Common myeloid progenitor, CD34-positive (primary cell): Measurements from ENCODE around the gene ZNF821.

Experiments
- CTCF ChIA-PET: fragments of 350-600 bp; sonication (Branson Sonifier 250); formaldehyde crosslinking; loops from one replicate; lab custom pipeline; 2021; ENCODE audit warnings: antibody characterized with exemption; lab: Charles Lee
- POLR2A ChIA-PET: fragments of 350-600 bp; sonication (Branson Sonifier 250); formaldehyde crosslinking; loops from one replicate; lab custom pipeline; 2021; ENCODE audit warnings: antibody characterized with exemption; lab: Charles Lee
- DNase-seq, 3 donors: peaks; one replicate each; pipeline versions ENCODE4 v3.0.0 to v3.0.0-alpha.2; 2013
- H3K27ac ChIP-seq, 2 experiments: 1 replicate in 1 of 2; 2 replicates in 1 of 2; pipeline ENCODE4 v1.7.0; 2013; ENCODE audit warnings: inconsistent platforms in 2 of 2, low read length in 2 of 2, mild to moderate bottlenecking in 2 of 2, low read depth in 1 of 2, moderate library complexity in 1 of 2; ENCODE audit not compliant: severe bottlenecking in 2 of 2, insufficient read depth in 1 of 2, poor library complexity in 1 of 2
- H3K27me3 ChIP-seq, 5 experiments: replicated peaks in 2 of 5; 1 replicate in 3 of 5; 2 replicates in 2 of 5; pipeline versions ENCODE4 v1.6.1 to v1.7.0; 2013; ENCODE audit warnings: low read length in 4 of 5, mild to moderate bottlenecking in 2 of 5, moderate library complexity in 2 of 5, inconsistent platforms in 1 of 5; ENCODE audit not compliant: insufficient read depth in 5 of 5, control insufficient read depth in 4 of 5
- H3K36me3 ChIP-seq, 4 experiments: 1 replicate in 2 of 4; 2 replicates in 2 of 4; pipeline versions ENCODE4 v1.6.1 to v1.7.0; 2013; ENCODE audit warnings: low read length in 3 of 4, control low read depth in 1 of 4, mild to moderate bottlenecking in 1 of 4; ENCODE audit not compliant: control insufficient read depth in 4 of 4, insufficient read depth in 4 of 4
- H3K4me1 ChIP-seq, 4 experiments: 1 replicate in 3 of 4; 2 replicates in 1 of 4; pipeline versions ENCODE4 v1.6.1 to v1.7.1; 2013; ENCODE audit warnings: low read length in 3 of 4, mild to moderate bottlenecking in 3 of 4, control low read depth in 1 of 4, inconsistent platforms in 1 of 4, moderate library complexity in 1 of 4; ENCODE audit not compliant: control insufficient read depth in 4 of 4, insufficient read depth in 4 of 4; ENCODE audit errors: control extremely low read depth in 1 of 4
- H3K4me3 ChIP-seq, 7 experiments: 1 replicate in 4 of 7; 2 replicates in 3 of 7; pipeline versions ENCODE4 v1.5.1 to v1.7.0; 2013; ENCODE audit warnings: mild to moderate bottlenecking in 7 of 7, low read length in 6 of 7, moderate library complexity in 6 of 7, inconsistent platforms in 2 of 7, low read depth in 2 of 7, control low read depth in 1 of 7; ENCODE audit not compliant: insufficient read depth in 4 of 7, control insufficient read depth in 1 of 7; ENCODE audit errors: extremely low read depth in 1 of 7
- H3K9me3 ChIP-seq, 5 experiments: 1 replicate in 4 of 5; 2 replicates in 1 of 5; pipeline versions ENCODE4 v1.6.1 to v1.7.1; 2013; ENCODE audit warnings: low read length in 4 of 5, mild to moderate bottlenecking in 2 of 5, inconsistent platforms in 1 of 5, low read depth in 1 of 5, moderate library complexity in 1 of 5; ENCODE audit not compliant: control insufficient read depth in 4 of 5, insufficient read depth in 2 of 5; ENCODE audit errors: control extremely low read depth in 1 of 5
- WGBS: methylation state at CpG from one replicate; pipeline ENCODE4 v1.1.5; 2013; ENCODE audit not compliant: insufficient coverage; 5-methylcytosine and 5-hydroxymethylcytosine counted together

The ZNF821 gene

GRCh38 chr16:71855937-71856662 lies 27.9 kb downstream of the ZNF821 start:
- no peak for DNase-seq
- no peaks in the 10 kb centered on the region for H3K9me3 ChIP-seq
- no peaks in the 10 kb centered on the region for H3K4me1 ChIP-seq
- no peak overlapping the region for H3K4me3 ChIP-seq
- peaks cover 5 to 56% (median 50%) of the 10 kb centered on the region in 4 experiments for H3K36me3 ChIP-seq
- WGBS: 96% methylated on average over 4 of the region's 5 CpGs
- no peaks in the 10 kb centered on the region for H3K27me3 ChIP-seq
- H3K27ac ChIP-seq: no peak overlapping the region
- ChIA-PET POLR2A (interaction anchor here (0.6 kb wide), 1 partner anchor 30 kb away, joined by 3 read pairs; no protein-coding TSS in a partner anchor), CTCF (interaction anchor here (1.2 kb wide), 1 partner anchor 10 kb away, joined by 4 read pairs; no protein-coding TSS in a partner anchor)

GRCh38 chr16:71854369-71854948 lies 29.5 kb downstream of the ZNF821 start:
- no peaks in the 10 kb centered on the region for H3K27me3 ChIP-seq
- no peaks in the 10 kb centered on the region for H3K9me3 ChIP-seq
- POLR2A ChIA-PET: no interaction called here
- WGBS: 100% methylated on average over 3 of the region's 4 CpGs
- H3K36me3 ChIP-seq: peaks cover 7 to 61% (median 58%) of the 10 kb centered on the region in 4 experiments
- H3K4me1 ChIP-seq: no peaks in the 10 kb centered on the region
- CTCF ChIA-PET: interaction anchor here (1.2 kb wide), 1 partner anchor 29 kb away, joined by 6 read pairs; the partner anchor contains the start of gene ZNF821
- no peak for DNase-seq
- no peak overlapping the region for H3K27ac ChIP-seq
- no peak overlapping the region for H3K4me3 ChIP-seq

GRCh38 chr16:71853413-71853812 lies 30.6 kb downstream of the ZNF821 start:
- Histone ChIP-seq H3K9me3 (no peaks in the 10 kb centered on the region), H3K27ac (no peak overlapping the region), H3K4me1 (no peaks in the 10 kb centered on the region), H3K36me3 (peaks cover 7 to 67% (median 60%) of the 10 kb centered on the region in 4 experiments), H3K4me3 (no peak overlapping the region), H3K27me3 (no peaks in the 10 kb centered on the region)
- CTCF ChIA-PET: interaction anchor here (0.8 to 2.5 kb wide), 4 partner anchors 9 to 32 kb away, joined by 3 to 16 read pairs (median 4); no protein-coding TSS in a partner anchor
- WGBS: 100% methylated on average over 2 of the region's 4 CpGs
- POLR2A ChIA-PET: no interaction called here
- DNase-seq: no peak

- POLR2A ChIA-PET: no interaction called here
- WGBS: 100% methylated on average over 2 of the region's 4 CpGs
- H3K27ac ChIP-seq: no peak overlapping the region
Observed at GRCh38 chr16:71852561-71852960, 31.4 kb downstream of the ZNF821 start.

DNA sequence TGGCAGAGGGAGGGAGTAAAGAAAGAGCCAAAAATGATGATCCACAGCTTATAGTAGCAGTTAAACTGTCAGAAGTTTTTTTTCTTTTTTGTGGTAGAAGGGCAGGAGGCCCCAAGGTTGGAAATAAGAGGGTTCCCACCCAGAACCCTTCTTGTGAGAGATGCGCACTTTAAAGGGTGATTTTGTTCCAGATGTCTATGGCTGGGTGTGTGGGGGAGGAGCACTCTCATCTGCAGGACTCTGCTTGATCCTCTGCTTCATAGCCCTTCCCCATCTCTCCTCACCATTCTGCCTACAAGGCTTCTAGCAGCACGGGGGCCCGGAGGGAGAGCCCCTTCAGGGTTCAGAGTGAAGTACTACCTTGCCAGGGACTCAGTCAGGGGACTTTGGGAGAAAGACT lies 31.8 kb downstream of the ZNF821 start:
- 90% methylated on average over 2 of the region's 3 CpGs for WGBS
- POLR2A ChIA-PET: no interaction called here

More at GRCh38 chr16:71852561-71852960, 31.4 kb downstream of the ZNF821 start:
- DNase-seq: no peak
- Histone ChIP-seq H3K27me3 (no peaks in the 10 kb centered on the region), H3K4me1 (peaks cover 0 to 1% (median under 1%) of the 10 kb centered on the region in 4 experiments), H3K36me3 (peaks cover 7 to 68% (median 61%) of the 10 kb centered on the region in 4 experiments), H3K4me3 (no peak overlapping the region), H3K9me3 (no peaks in the 10 kb centered on the region)
- CTCF ChIA-PET: interaction anchor here (0.8 to 2.5 kb wide), 4 partner anchors 10 to 33 kb away, joined by 3 to 16 read pairs (median 4); no protein-coding TSS in a partner anchor

GRCh38 chr16:71851746-71852145 lies 32.2 kb downstream of the ZNF821 start:
- WGBS: 97% methylated on average over 4 of the region's 8 CpGs

More for the DNA sequence above, 31.8 kb downstream of the ZNF821 start:
- Histone ChIP-seq H3K4me1 (peaks cover under 1 to 5% (median 3%) of the 10 kb centered on the region in 4 experiments), H3K4me3 (no peak overlapping the region), H3K36me3 (peaks cover 7 to 64% (median 59%) of the 10 kb centered on the region in 4 experiments), H3K27ac (no peak overlapping the region), H3K9me3 (no peaks in the 10 kb centered on the region), H3K27me3 (no peaks in the 10 kb centered on the region)
- no peak for DNase-seq
- CTCF ChIA-PET: interaction anchor here (1.1 to 2.5 kb wide), 3 partner anchors 30 to 109 kb away, joined by 3 to 16 read pairs (median 3); no protein-coding TSS in a partner anchor

More at GRCh38 chr16:71851746-71852145, 32.2 kb downstream of the ZNF821 start:
- CTCF ChIA-PET: interaction anchor here (1.1 to 2.5 kb wide), 2 partner anchors 30 to 110 kb away, joined by 3 to 16 read pairs; no protein-coding TSS in a partner anchor
- Histone ChIP-seq H3K4me1 (peaks cover 4 to 9% (median 7%) of the 10 kb centered on the region in 4 experiments), H3K36me3 (peaks cover 7 to 63% (median 59%) of the 10 kb centered on the region in 4 experiments), H3K4me3 (no peak overlapping the region), H3K27ac (no peak overlapping the region), H3K9me3 (no peaks in the 10 kb centered on the region), H3K27me3 (no peaks in the 10 kb centered on the region)
- DNase-seq: no peak
- POLR2A ChIA-PET: no interaction called here
